A673 (cell line): ENCODE results near the gene ZNF511. TPM values are rescaled to one million over a fixed set of nuclear protein-coding genes. Genes with fewer than 3 reads are reported as not detected.
"Not testable (repeated sequence)": the region's sequence is repeated elsewhere in the genome, so short reads cannot be mapped to it uniquely, and the experiment has no call there.

ENCODE experiments used
- BruUV-seq: library from RNA; stranded (reverse); fragments of 400-500 nt; replicated peaks from 2 replicates; lab custom pipeline; 2021; lab: Mats Ljungman, UMichigan
- CTCF ChIA-PET: fragments of 300-600 bp; sonication (Branson Sonifier 250); formaldehyde crosslinking; loops from one replicate; lab custom pipeline; 2022; ENCODE audit warnings: antibody characterized with exemption; lab: Charles Lee
- POLR2A ChIA-PET: fragments of 300-600 bp; sonication (Branson Sonifier 250); formaldehyde crosslinking; loops from one replicate; lab custom pipeline; 2022; ENCODE audit warnings: antibody characterized with exemption; ENCODE audit not compliant: low non-redundant PET; lab: Charles Lee
- DNase-seq: peaks from one replicate; pipeline ENCODE4 v3.0.0-alpha.2; 2015; ENCODE audit warnings: low spot score
- H3K27ac ChIP-seq: fragments of 200-600 bp; sonication (generic); 2 replicates; pipeline ENCODE4 v1.5.1; 2016; ENCODE audit warnings: mixed run types, low read depth, mild to moderate bottlenecking, mixed read lengths, antibody characterized with exemption, low read length; ENCODE audit not compliant: poor library complexity, severe bottlenecking
- H3K27me3 ChIP-seq: fragments of 200-600 bp; sonication (generic); replicated peaks from 2 replicates; pipeline ENCODE4 v1.6.1; 2017; ENCODE audit warnings: mixed run types, low read depth, mild to moderate bottlenecking, mixed read lengths, antibody characterized with exemption, low read length; ENCODE audit not compliant: insufficient read depth, poor library complexity
- H3K36me3 ChIP-seq: fragments of 200-600 bp; sonication (generic); 2 replicates; pipeline ENCODE4 v1.6.1; 2016; ENCODE audit warnings: mixed run types, mild to moderate bottlenecking, mixed read lengths, antibody characterized with exemption, low read length; ENCODE audit not compliant: insufficient read depth, poor library complexity, severe bottlenecking
- H3K4me1 ChIP-seq: fragments of 200-600 bp; sonication (generic); 2 replicates; pipeline ENCODE4 v1.6.1; 2017; ENCODE audit warnings: mixed run types, mild to moderate bottlenecking, mixed read lengths, antibody characterized with exemption, low read length; ENCODE audit not compliant: insufficient read depth, poor library complexity, severe bottlenecking
- H3K4me3 ChIP-seq: fragments of 200-600 bp; sonication (generic); 2 replicates; pipeline ENCODE4 v1.5.1; 2016; ENCODE audit warnings: low read depth, mixed run types, mild to moderate bottlenecking, mixed read lengths, low read length; ENCODE audit not compliant: poor library complexity, severe bottlenecking
- H3K9me3 ChIP-seq: fragments of 200-600 bp; sonication (generic); 2 replicates; pipeline ENCODE4 v1.6.1; 2016; ENCODE audit warnings: mixed run types, low read depth, mild to moderate bottlenecking, mixed read lengths, antibody characterized with exemption, low read length; ENCODE audit not compliant: poor library complexity, severe bottlenecking
- EZH2 ChIP-seq: fragments of 200-600 bp; sonication (generic); IDR thresholded peaks from 2 replicates; pipeline ENCODE4 v1.6.1; 2017; ENCODE audit warnings: borderline replicate concordance, low read depth, mild to moderate bottlenecking, mixed read lengths, antibody characterized with exemption, low read length; ENCODE audit not compliant: poor library complexity, severe bottlenecking
- intact Hi-C: fragments of 100-400 bp; cut with micrococcal nuclease; formaldehyde crosslinking; loops from one replicate; pipeline ENCODE4 v1.10.0; 2022; ENCODE audit not compliant: unreplicated experiment
- total RNA-seq: library from RNA; stranded (reverse); gene quantifications from 2 replicates; pipeline ENCODE4 v1.2.3, GENCODE V29; 2021
- TF ChIP-seq, protein P1 (sequence below): fragments of 300-800, 200-600 bp; sonication (generic); conservative IDR thresholded peaks from 2 replicates; pipeline ENCODE4 v1.5.1; 2017; ENCODE audit warnings: low read depth, mild to moderate bottlenecking, antibody characterized with exemption, low read length, moderate library complexity, mixed read lengths

Gene ZNF511
- total RNA-seq, 1 experiment from 2014 or later = 61.4 TPM

DNA sequence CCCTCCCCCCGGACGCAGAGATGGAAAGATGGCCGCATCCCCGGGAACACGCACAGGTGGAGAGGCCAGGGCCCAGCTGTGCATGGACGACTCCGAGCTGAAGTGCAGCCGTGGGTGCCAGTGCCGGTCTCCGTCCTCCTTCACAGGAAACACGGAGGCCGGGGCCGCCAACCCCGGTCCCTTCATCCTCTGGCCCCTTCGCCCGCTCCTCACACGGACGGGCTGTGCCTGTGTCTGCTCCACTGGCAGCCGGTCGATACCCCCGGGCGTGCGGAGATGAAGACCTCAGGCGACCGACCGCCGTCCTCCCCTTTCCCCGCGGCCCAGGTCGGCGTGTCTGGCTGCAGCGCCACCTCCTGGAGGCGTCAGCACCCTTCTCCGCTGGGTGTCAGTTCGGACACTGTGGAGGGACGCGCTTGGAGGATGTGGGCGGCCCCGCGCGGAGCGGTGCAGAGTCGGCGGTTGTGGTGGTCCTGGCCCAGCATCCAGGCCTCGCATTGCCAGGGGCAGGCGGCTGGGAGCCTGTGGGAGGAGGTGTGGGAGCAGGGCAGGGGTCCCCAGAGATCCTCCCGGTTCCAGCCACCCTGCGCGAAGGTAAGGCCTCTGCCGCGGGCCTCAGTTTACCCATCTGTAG is 9.9 kb downstream of the ZNF511 start:
- Histone ChIP-seq H3K4me3 (peak overlapping the region; percentile 49), H3K27me3 (no peaks in the 10 kb centered on the region), H3K36me3 (no peaks in the 10 kb centered on the region), H3K27ac (no peak overlapping the region), H3K9me3 (no peaks in the 10 kb centered on the region), H3K4me1 (no peaks in the 10 kb centered on the region)
- POLR2A ChIA-PET = no interaction called here
- CTCF ChIA-PET = no interaction called here
- intact Hi-C loops = no loop called here
- no peak for TF ChIP-seq EZH2
- TF ChIP-seq, protein P1, sequence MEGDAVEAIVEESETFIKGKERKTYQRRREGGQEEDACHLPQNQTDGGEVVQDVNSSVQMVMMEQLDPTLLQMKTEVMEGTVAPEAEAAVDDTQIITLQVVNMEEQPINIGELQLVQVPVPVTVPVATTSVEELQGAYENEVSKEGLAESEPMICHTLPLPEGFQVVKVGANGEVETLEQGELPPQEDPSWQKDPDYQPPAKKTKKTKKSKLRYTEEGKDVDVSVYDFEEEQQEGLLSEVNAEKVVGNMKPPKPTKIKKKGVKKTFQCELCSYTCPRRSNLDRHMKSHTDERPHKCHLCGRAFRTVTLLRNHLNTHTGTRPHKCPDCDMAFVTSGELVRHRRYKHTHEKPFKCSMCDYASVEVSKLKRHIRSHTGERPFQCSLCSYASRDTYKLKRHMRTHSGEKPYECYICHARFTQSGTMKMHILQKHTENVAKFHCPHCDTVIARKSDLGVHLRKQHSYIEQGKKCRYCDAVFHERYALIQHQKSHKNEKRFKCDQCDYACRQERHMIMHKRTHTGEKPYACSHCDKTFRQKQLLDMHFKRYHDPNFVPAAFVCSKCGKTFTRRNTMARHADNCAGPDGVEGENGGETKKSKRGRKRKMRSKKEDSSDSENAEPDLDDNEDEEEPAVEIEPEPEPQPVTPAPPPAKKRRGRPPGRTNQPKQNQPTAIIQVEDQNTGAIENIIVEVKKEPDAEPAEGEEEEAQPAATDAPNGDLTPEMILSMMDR = peak; percentile 94
- no TSS peak for BruUV-seq
- peak; percentile 85 for DNase-seq

DNA sequence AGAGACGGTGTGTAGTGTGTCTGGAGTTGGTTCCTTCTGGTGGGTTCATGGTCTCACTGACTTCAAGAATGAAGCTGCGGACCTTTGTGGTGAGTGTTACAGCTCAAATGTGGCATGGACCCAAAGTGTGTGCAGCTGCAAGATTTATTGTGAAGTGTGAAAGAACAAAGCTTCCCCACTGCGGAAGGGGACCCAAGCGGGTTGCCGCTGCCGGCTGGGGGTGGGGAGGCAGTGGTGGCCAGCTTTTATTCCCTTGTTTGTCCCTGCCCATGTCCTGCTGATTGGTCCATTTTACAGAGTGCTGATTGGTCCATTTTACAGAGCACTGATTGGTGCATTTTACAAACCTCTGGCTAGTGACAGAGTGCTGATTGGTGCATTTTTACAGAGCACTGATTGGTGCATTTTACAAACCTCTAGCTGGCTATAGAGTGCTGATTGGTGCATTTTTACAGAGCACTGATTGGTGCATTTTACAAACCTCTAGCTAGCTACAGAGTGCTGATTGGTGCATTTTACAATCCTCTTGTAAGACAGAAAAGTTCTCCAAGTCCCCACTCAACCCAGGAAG is 12.2 kb downstream of the ZNF511 start:
- H3K9me3 ChIP-seq, POLR2A ChIA-PET, CTCF ChIA-PET, H3K27ac ChIP-seq, intact Hi-C loops, BruUV-seq, H3K27me3 ChIP-seq, H3K4me3 ChIP-seq, H3K4me1 ChIP-seq, DNase-seq, H3K36me3 ChIP-seq: not testable (repeated sequence)

DNA sequence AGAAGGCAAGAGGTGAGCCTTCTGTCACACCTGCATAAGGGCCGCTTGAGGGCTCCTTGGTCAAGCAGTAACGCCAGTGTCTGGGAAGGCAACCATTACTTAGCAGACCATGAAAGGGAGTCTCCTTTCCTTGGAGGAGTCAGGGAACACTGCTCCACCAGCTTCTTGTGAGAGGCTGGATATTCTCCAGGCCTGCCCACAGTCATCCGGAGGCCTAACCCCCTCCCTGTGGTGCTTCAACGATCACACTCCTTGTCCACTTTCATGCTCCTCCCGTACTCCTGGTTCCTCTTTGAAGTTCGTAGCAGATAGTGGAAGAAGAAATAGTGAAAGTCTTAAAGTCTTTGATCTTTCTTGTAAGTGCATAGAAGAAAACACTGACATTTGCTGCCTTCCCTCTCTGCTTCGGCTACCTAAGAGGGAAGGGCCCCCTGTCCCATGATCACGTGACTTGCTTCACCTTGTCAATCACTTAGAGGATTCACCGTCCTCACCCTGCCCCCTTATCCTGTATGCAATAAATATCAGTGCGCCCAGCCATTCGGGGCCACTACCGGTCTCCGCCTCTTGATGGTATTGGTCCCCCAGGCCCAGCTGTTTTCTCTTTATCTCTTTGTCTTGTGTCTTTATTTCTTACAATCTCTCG is 13.5 kb downstream of the ZNF511 start:
- H3K36me3 ChIP-seq, H3K4me1 ChIP-seq, DNase-seq, CTCF ChIA-PET, H3K9me3 ChIP-seq, intact Hi-C loops, BruUV-seq, H3K4me3 ChIP-seq, POLR2A ChIA-PET, H3K27ac ChIP-seq: not testable (repeated sequence)
- peaks cover 15% of the 10 kb centered on the region for H3K27me3 ChIP-seq

DNA sequence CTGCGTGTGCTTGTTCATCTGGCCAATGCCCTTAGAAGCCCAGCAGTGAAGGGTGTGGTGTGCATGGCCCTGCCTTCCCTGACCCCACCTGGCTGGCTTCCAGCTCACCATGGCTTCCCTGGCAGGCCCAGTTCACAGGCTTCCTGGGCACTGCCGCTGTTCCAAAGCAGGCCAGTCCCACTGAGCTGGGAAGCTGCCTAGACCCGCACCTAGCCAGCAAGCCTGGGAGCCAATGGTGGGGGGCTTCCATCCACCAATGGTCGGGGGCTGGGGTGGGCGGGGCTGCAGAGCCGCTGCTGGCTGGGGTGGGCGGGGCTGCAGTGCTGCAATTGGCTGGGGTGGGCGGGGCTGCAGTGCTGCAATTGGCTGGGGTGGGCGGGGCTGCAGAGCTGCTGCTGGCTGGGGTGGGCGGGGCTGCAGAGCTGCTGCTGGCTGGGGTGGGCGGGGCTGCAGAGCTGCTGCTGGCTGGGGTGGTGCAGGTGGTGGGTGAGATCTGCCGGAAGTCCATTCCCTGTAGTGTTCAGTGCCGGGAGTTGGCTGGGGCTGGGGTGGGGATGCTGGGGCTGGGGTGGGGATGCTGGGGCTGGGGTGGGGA is 15.6 kb downstream of the ZNF511 start:
- POLR2A ChIA-PET = no interaction called here
- no peaks in the 10 kb centered on the region for H3K36me3 ChIP-seq
- H3K4me3 ChIP-seq = peak overlapping the region; percentile 26
- intact Hi-C loops = no loop called here
- BruUV-seq = no TSS peak
- peaks cover 11% of the 10 kb centered on the region for H3K4me1 ChIP-seq
- CTCF ChIA-PET = interaction anchor here (0.6 kb wide), 2 partner anchors 37 to 47 kb away, joined by 3 to 4 read pairs; no protein-coding TSS in a partner anchor
- no peak overlapping the region for H3K27ac ChIP-seq
- H3K9me3 ChIP-seq = no peaks in the 10 kb centered on the region
- H3K27me3 ChIP-seq = peaks cover 15% of the 10 kb centered on the region
- DNase-seq = peak; percentile 67
- TF ChIP-seq EZH2 = no peak
- TF ChIP-seq, protein P1 = no peak
